ENCODE data around the gene MSRB1. TPM values are rescaled to one million over a fixed set of nuclear protein-coding genes. Genes with fewer than 3 reads are reported as not detected.

The MSRB1 gene
- total and polyA plus RNA-seq, 2 donors (not counting 3 experiments of a cell fraction or from before 2014, with no cell fraction given), result 25.0 to 42.1 TPM

DNA sequence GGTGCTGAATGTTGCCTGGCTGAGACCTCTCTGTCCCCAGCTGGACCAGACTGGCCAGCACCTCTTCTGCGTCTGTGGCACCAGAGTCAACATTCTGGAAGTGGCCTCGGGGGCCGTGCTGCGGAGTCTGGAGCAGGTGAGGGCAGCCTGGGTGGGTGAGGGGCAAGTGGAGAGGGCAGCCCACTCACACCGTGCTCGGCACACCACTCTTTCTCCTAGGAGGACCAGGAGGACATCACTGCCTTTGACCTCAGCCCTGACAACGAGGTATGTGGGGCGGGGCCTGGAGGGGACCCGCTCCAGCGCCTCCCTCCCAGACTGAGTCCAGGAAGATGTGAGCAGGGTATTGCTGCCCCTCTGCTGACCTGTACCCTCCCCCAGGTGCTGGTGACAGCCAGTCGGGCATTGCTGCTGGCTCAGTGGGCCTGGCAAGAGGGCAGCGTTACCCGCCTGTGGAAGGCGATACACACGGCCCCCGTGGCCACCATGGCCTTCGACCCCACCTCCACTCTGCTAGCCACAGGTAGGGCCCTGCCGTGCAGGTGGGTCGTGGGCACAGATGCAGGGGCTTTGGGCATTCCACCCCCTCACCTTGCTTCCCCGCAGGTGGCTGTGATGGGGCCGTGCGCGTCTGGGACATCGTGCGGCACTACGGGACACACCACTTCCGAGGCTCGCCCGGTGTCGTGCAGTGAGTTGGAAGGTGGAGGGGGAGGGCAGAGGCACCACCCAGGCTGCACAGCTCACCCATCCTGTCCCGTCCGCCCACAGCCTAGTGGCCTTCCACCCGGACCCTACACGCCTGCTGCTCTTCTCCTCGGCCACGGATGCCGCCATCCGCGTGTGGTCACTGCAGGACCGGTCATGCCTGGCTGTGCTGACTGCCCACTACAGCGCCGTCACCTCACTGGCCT, 31.4 kb upstream of the MSRB1 start:
- no peak overlapping the region for H2AFZ ChIP-seq (ENCODE audit: low read depth, low read length)
- ChIA-PET CTCF (no interaction called here), POLR2A (interaction anchor here (0.7 kb wide), 1 partner anchor 10 kb away, joined by 3 read pairs; the partner anchor contains the start of gene RPS2)
- peaks cover 1 to 4% of the 10 kb centered on the region in 2 experiments for H3K27me3 ChIP-seq (ENCODE audit: control insufficient read depth in 2 of 2, insufficient read depth in 2 of 2, low read length in 2 of 2)
- intact Hi-C loops (cut with micrococcal nuclease), result no loop called here
- dilution Hi-C loops (cut with MboI; ENCODE audit: extremely low pct_ligation_motif_present, low sequenced_read_pairs), result no loop called here
- no peak overlapping the region for H3K4me3 ChIP-seq (replicated peaks in 1 of 3; ENCODE audit: insufficient read depth in 1 of 3, low read depth in 1 of 3, low read length in 3 of 3)
- DNase-seq (ENCODE audit: low read depth, low spot score) (no peak), FAIRE-seq (no peak)
- peaks cover 4% of the 10 kb centered on the region for H3K4me1 ChIP-seq (ENCODE audit: control insufficient read depth, extremely low read depth, insufficient read depth, low read length)
- H3K4me2 ChIP-seq (ENCODE audit: insufficient read depth, low read length), result no peak overlapping the region
- no peak for TF ChIP-seq GATA2 (IDR thresholded peaks at IDR 0.05; ENCODE audit: insufficient read depth, insufficient read length, low read depth, low read length)
- TF ChIP-seq, protein P1, sequence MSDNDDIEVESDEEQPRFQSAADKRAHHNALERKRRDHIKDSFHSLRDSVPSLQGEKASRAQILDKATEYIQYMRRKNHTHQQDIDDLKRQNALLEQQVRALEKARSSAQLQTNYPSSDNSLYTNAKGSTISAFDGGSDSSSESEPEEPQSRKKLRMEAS (IDR thresholded peaks at IDR 0.05; ENCODE audit: insufficient read depth, insufficient read length), result no peak
- TF ChIP-seq POLR2AphosphoS5 (IDR thresholded peaks at IDR 0.05; ENCODE audit: insufficient read depth, low read depth, low read length), result no peak
- TF ChIP-seq FOS (IDR thresholded peaks at IDR 0.05; ENCODE audit: borderline replicate concordance, insufficient read depth, low read length), result no peak
- no peak for TF ChIP-seq EZH2 (IDR thresholded peaks at IDR 0.05; ENCODE audit: borderline replicate concordance, low read depth, low read length, severe bottlenecking)
- TF ChIP-seq, protein P2, sequence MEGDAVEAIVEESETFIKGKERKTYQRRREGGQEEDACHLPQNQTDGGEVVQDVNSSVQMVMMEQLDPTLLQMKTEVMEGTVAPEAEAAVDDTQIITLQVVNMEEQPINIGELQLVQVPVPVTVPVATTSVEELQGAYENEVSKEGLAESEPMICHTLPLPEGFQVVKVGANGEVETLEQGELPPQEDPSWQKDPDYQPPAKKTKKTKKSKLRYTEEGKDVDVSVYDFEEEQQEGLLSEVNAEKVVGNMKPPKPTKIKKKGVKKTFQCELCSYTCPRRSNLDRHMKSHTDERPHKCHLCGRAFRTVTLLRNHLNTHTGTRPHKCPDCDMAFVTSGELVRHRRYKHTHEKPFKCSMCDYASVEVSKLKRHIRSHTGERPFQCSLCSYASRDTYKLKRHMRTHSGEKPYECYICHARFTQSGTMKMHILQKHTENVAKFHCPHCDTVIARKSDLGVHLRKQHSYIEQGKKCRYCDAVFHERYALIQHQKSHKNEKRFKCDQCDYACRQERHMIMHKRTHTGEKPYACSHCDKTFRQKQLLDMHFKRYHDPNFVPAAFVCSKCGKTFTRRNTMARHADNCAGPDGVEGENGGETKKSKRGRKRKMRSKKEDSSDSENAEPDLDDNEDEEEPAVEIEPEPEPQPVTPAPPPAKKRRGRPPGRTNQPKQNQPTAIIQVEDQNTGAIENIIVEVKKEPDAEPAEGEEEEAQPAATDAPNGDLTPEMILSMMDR (IDR thresholded peaks at IDR 0.05; ENCODE audit: extremely low read depth in 1 of 2, insufficient read depth in 1 of 2, low read depth in 1 of 2, low read length in 2 of 2), result no peak
- TF ChIP-seq MYC (IDR thresholded peaks at IDR 0.05; ENCODE audit: low read depth, low read length), result no peak
- TF ChIP-seq POLR2A (IDR thresholded peaks at IDR 0.05; ENCODE audit: low read depth, low read length), result no peak
- no peak for TF ChIP-seq JUN (IDR thresholded peaks at IDR 0.05; ENCODE audit: borderline replicate concordance, insufficient read depth, insufficient read length, low read depth)
- no peaks in the 10 kb centered on the region for H4K20me1 ChIP-seq (replicated peaks; ENCODE audit: control insufficient read depth, extremely low read depth, insufficient read depth, low read length)
- H3K9me1 ChIP-seq (replicated peaks; ENCODE audit: control insufficient read depth, extremely low read depth, insufficient read depth, low read length), result no peaks in the 10 kb centered on the region
- no peaks in the 10 kb centered on the region for H3K9me3 ChIP-seq (replicated peaks; ENCODE audit: control insufficient read depth, insufficient read depth, low read length)
- H3K27ac ChIP-seq (ENCODE audit: insufficient read depth, low read depth, low read length), result no peak overlapping the region
- peaks cover 9 to 37% of the 10 kb centered on the region in 2 experiments for H3K36me3 ChIP-seq (ENCODE audit: control insufficient read depth in 2 of 2, extremely low read depth in 1 of 2, insufficient read depth in 2 of 2, low read length in 2 of 2)
- H3K79me2 ChIP-seq (ENCODE audit: control insufficient read depth, insufficient read depth, low read length), result peaks cover 15% of the 10 kb centered on the region
- no peak overlapping the region for H3K9ac ChIP-seq (replicated peaks; ENCODE audit: extremely low read depth, insufficient read depth, low read length)
- BruUV-seq (replicated peaks), result no TSS peak

All from endothelial cell of umbilical vein (primary cell).